Right lobe of liver (tissue), 4 donors: ENCODE data around the gene OR2F1.

Experiments
- CTCF ChIP-seq, 4 donors: fragments of 200-600 bp in 3 of 4; fragments of 450-650 bp in 1 of 4; IDR thresholded peaks; one replicate each; pipeline versions ENCODE4 v1.5.1 to v1.8.0; 2016 to 2022; ENCODE audit warnings: antibody characterized with exemption in 4 of 4, mild to moderate bottlenecking in 2 of 4
- POLR2A ChIP-seq: fragments of 450-650 bp; IDR thresholded peaks from one replicate; pipeline ENCODE4 v1.6.1; 2017; ENCODE audit warnings: antibody characterized with exemption, mild to moderate bottlenecking
- donor health status: DM: no; HTN: no; CAD: no.
- donor health status: DM: no; HTN: no; CAD: no.
- donor health status: DM: no; HTN: yes; CAD: no.

- TF ChIP-seq CTCF (IDR thresholded peaks at IDR 0.05) (no peak), POLR2A (no peak)
Observed at GRCh38 chr7:143967398-143967797, 12.8 kb downstream of the OR2F1 start.
